IMR-90 (cell line): ENCODE data around the gene RYK. TPM values are rescaled to one million over a fixed set of nuclear protein-coding genes. Genes with fewer than 3 reads are reported as not detected.

Experiments
- ATAC-seq: fragments of 200-7000 bp; cut with Tn5 transposase; 2 replicates; pipeline ENCODE4 v1.9.1; 2020; ENCODE audit warnings: low read depth, mild to moderate bottlenecking, moderate library complexity
- BruUV-seq: library from RNA; stranded (reverse); fragments of 400-500 nt; replicated peaks from 2 replicates; lab custom pipeline; 2021; lab: Mats Ljungman, UMichigan
- CTCF ChIA-PET: fragments of 300-600 bp; formaldehyde crosslinking; extraction: SDS; loops from one replicate; lab custom pipeline; 2021; ENCODE audit warnings: antibody characterized with exemption; lab: Yijun Ruan, JAX
- POLR2A ChIA-PET: fragments of 300-600 bp; sonication (Branson Sonifier 250); formaldehyde crosslinking; loops from one replicate; lab custom pipeline; 2022; ENCODE audit warnings: antibody characterized with exemption; ENCODE audit not compliant: unreplicated experiment; lab: Charles Lee
- DNase-seq: peaks from one replicate; pipeline ENCODE4 v3.0.0; 2013
- H2AFZ ChIP-seq: replicated peaks from 2 replicates; pipeline ENCODE3; 2013; ENCODE audit warnings: low read length, mild to moderate bottlenecking; ENCODE audit not compliant: poor library complexity
- H2AK5ac ChIP-seq: 2 replicates; pipeline ENCODE4 v1.6.1; 2013; ENCODE audit warnings: low read depth, low read length, inconsistent platforms
- H2AK9ac ChIP-seq: replicated peaks from 2 replicates; pipeline ENCODE3; 2013; ENCODE audit warnings: mild to moderate bottlenecking, low read depth, low read length, moderate library complexity; ENCODE audit not compliant: poor library complexity
- H2BK120ac ChIP-seq: 2 replicates; pipeline ENCODE4 v1.6.1; 2013; ENCODE audit warnings: low read depth, low read length, inconsistent platforms
- H2BK15ac ChIP-seq: 3 replicates; pipeline ENCODE4 v1.6.1; 2013; ENCODE audit warnings: low read depth, low read length, inconsistent platforms
- H2BK20ac ChIP-seq: 2 replicates; pipeline ENCODE4 v1.6.1; 2013; ENCODE audit warnings: low read depth, mild to moderate bottlenecking, inconsistent platforms, low read length, moderate library complexity
- H2BK5ac ChIP-seq: 2 replicates; pipeline ENCODE4 v1.6.1; 2013; ENCODE audit warnings: mild to moderate bottlenecking, low read depth, low read length, inconsistent platforms; ENCODE audit not compliant: poor library complexity, severe bottlenecking
- H3K14ac ChIP-seq: replicated peaks from 2 replicates; pipeline ENCODE4 v1.6.1; 2013; ENCODE audit warnings: low read depth, low read length, inconsistent platforms
- H3K18ac ChIP-seq: 2 replicates; pipeline ENCODE4 v1.6.1; 2013; ENCODE audit warnings: low read depth, low read length, control low read depth
- H3K23ac ChIP-seq: 2 replicates; pipeline ENCODE4 v1.6.1; 2013; ENCODE audit warnings: low read depth, low read length, inconsistent platforms
- H3K27ac ChIP-seq: 2 replicates; pipeline ENCODE4 v1.5.1; 2013; ENCODE audit warnings: mild to moderate bottlenecking, control low read depth, low read length; ENCODE audit not compliant: insufficient read depth
- H3K27me3 ChIP-seq: 2 replicates; pipeline ENCODE4 v1.6.1; 2013; ENCODE audit warnings: low read length; ENCODE audit not compliant: control insufficient read depth, insufficient read depth
- H3K36me3 ChIP-seq: 2 replicates; pipeline ENCODE4 v1.6.1; 2013; ENCODE audit warnings: low read length, mixed read lengths; ENCODE audit not compliant: control insufficient read depth, insufficient read depth
- H3K4ac ChIP-seq: 2 replicates; pipeline ENCODE4 v1.6.1; 2013; ENCODE audit warnings: low read depth, low read length, inconsistent platforms
- H3K4me1 ChIP-seq: 2 replicates; pipeline ENCODE4 v1.6.1; 2013; ENCODE audit warnings: low read length, mixed read lengths; ENCODE audit not compliant: control insufficient read depth, insufficient read depth
- H3K4me2 ChIP-seq: 2 replicates; pipeline ENCODE4 v1.6.1; 2013; ENCODE audit warnings: low read depth, mild to moderate bottlenecking, control low read depth, low read length, moderate library complexity
- H3K4me3 ChIP-seq: 2 replicates; pipeline ENCODE4 v1.5.1; 2013; ENCODE audit warnings: low read depth, mild to moderate bottlenecking, control low read depth, low read length, moderate library complexity; ENCODE audit not compliant: insufficient read depth
- H3K56ac ChIP-seq: 2 replicates; pipeline ENCODE4 v1.6.1; 2013; ENCODE audit warnings: low read length, inconsistent platforms; ENCODE audit not compliant: insufficient read depth; ENCODE audit errors: extremely low read depth
- H3K79me1 ChIP-seq, 2 experiments: 2 replicates each; pipeline ENCODE4 v1.6.1; 2013; ENCODE audit warnings: low read length in 2 of 2, inconsistent platforms in 1 of 2, low read depth in 1 of 2
- H3K9ac ChIP-seq: 2 replicates; pipeline ENCODE4 v1.6.1; 2013; ENCODE audit warnings: low read depth, low read length, control low read depth
- H3K9me1 ChIP-seq: 2 replicates; pipeline ENCODE4 v1.6.1; 2013; ENCODE audit warnings: low read length, inconsistent platforms; ENCODE audit not compliant: insufficient read depth
- H3K9me3 ChIP-seq: 2 replicates; pipeline ENCODE4 v1.6.1; 2013; ENCODE audit warnings: low read length; ENCODE audit not compliant: control insufficient read depth, insufficient read depth
- H4K20me1 ChIP-seq: 2 replicates; pipeline ENCODE4 v1.6.1; 2013; ENCODE audit warnings: low read length, inconsistent platforms; ENCODE audit not compliant: insufficient read depth
- H4K5ac ChIP-seq: 2 replicates; pipeline ENCODE4 v1.6.1; 2013; ENCODE audit warnings: mild to moderate bottlenecking, low read depth, low read length, control low read depth
- H4K8ac ChIP-seq, 2 experiments: 2 replicates each; pipeline ENCODE4 v1.6.1; 2013; ENCODE audit warnings: low read depth in 2 of 2, low read length in 2 of 2, control low read depth in 1 of 2, inconsistent platforms in 1 of 2
- H4K91ac ChIP-seq: 2 replicates; pipeline ENCODE4 v1.6.1; 2013; ENCODE audit warnings: low read depth, low read length, inconsistent platforms; ENCODE audit not compliant: insufficient read depth
- FOS ChIP-seq: fragments of 150-350 bp; IDR thresholded peaks from 2 replicates; pipeline ENCODE4 v1.6.1; 2016; ENCODE audit warnings: low read depth, low read length
- MAFK ChIP-seq: IDR thresholded peaks from 2 replicates; pipeline ENCODE4 v1.6.1; 2012; ENCODE audit warnings: low read depth, low read length, improper control_type of control experiment
- MAZ ChIP-seq: IDR thresholded peaks from 2 replicates; pipeline ENCODE4 v1.6.1; 2012; ENCODE audit warnings: low read depth, mild to moderate bottlenecking, low read length, improper control_type of control experiment, moderate library complexity, borderline replicate concordance
- MXI1 ChIP-seq: IDR thresholded peaks from 2 replicates; pipeline ENCODE4 v1.6.1; 2012; ENCODE audit warnings: low read depth, mild to moderate bottlenecking, low read length, moderate library complexity, borderline replicate concordance
- NFE2L2 ChIP-seq: fragments of 150-350 bp; IDR thresholded peaks from 2 replicates; pipeline ENCODE4 v1.6.1; 2016; ENCODE audit warnings: low read depth, mild to moderate bottlenecking, low read length
- SMC3 ChIP-seq: fragments of 150-350 bp; IDR thresholded peaks from 2 replicates; pipeline ENCODE4 v1.6.1; 2016; ENCODE audit warnings: low read depth, mild to moderate bottlenecking, antibody characterized with exemption, low read length, moderate library complexity
- USF2 ChIP-seq: fragments of 150-350 bp; IDR thresholded peaks from 2 replicates; pipeline ENCODE4 v1.6.1; 2017; ENCODE audit warnings: mild to moderate bottlenecking, antibody characterized with exemption, low read length, low read depth
- WGBS, 2 experiments: methylation state at CpG; one replicate each; pipeline versions ENCODE4 v1.1.5 to v1.1.7; 2013; ENCODE audit warnings: missing lambda C conversion rate in 2 of 2; ENCODE audit not compliant: insufficient read length in 1 of 2; ENCODE audit errors: extremely low coverage in 2 of 2; 5-methylcytosine and 5-hydroxymethylcytosine counted together
- dilution Hi-C: fragments of 300-500 bp; cut with HindIII; formaldehyde crosslinking; loops from one replicate; pipeline ENCODE4 v1.14.3; 2018; ENCODE audit warnings: low sequenced_read_pairs; ENCODE audit not compliant: unreplicated experiment
- in situ Hi-C: fragments of 300-500 bp; cut with MboI; formaldehyde crosslinking; loops from 3 replicates; pipeline ENCODE4 v1.14.3; 2019; ENCODE audit warnings: low sequenced_read_pairs, inconsistent platforms, mixed read lengths
- intact Hi-C: fragments of 100-400 bp; cut with micrococcal nuclease; formaldehyde crosslinking; loops from 2 replicates; pipeline ENCODE4 v1.10.0; 2022
- polyA plus RNA-seq, 3 experiments: library from polyadenylated mRNA; depleted of rRNA; stranded (reverse); fragments of >200 nt; gene quantifications; 2 replicates each; pipeline ENCODE4 v1.2.3, GENCODE V29; 2012; ENCODE audit warnings: low replicate concordance in 1 of 3
- total RNA-seq: library from RNA; depleted of rRNA; stranded (reverse); fragments of >200 nt; gene quantifications from 2 replicates; pipeline ENCODE4 v1.2.3, GENCODE V29; 2012

The RYK gene
- total and polyA plus RNA-seq, 2 of the 4 experiments (the other 2 are of a cell fraction): 42.4 to 106 TPM

GRCh38 chr3:134235577-134236076, 15.0 kb downstream of the RYK start:
- peaks cover 65% of the 10 kb centered on the region for H4K20me1 ChIP-seq
- dilution Hi-C loops: no loop called here
- no peak for ATAC-seq

More at GRCh38 chr3:134235577-134236076, 15.0 kb downstream of the RYK start:
- POLR2A ChIA-PET: no interaction called here
- H3K4me2 ChIP-seq: no peak overlapping the region
- H4K91ac ChIP-seq: no peak overlapping the region
- H3K27ac ChIP-seq: no peak overlapping the region
- 100% methylated on average over 1 of the region's 3 CpGs for WGBS, 2 experiments
- H3K27me3 ChIP-seq: no peaks in the 10 kb centered on the region
- H2AFZ ChIP-seq: no peak overlapping the region
- H3K4me1 ChIP-seq: peaks cover 17% of the 10 kb centered on the region
- H3K9me3 ChIP-seq: no peaks in the 10 kb centered on the region
- in situ Hi-C loops: no loop called here
- no peak for DNase-seq
- H2BK5ac ChIP-seq: no peak overlapping the region
- H3K36me3 ChIP-seq: no peaks in the 10 kb centered on the region
- H3K4me3 ChIP-seq: no peak overlapping the region
- H3K4ac ChIP-seq: no peak overlapping the region
- no peak overlapping the region for H3K14ac ChIP-seq
- H2AK9ac ChIP-seq: no peak overlapping the region
- H3K9me1 ChIP-seq: peaks cover 18% of the 10 kb centered on the region
- H2AK5ac ChIP-seq: no peak overlapping the region
- no peak overlapping the region for H4K8ac ChIP-seq
- H3K9ac ChIP-seq: no peak overlapping the region
- H3K23ac ChIP-seq: peak overlapping the region; percentile 13; the same call in 1 of the 2 replicates
- no peak overlapping the region for H3K56ac ChIP-seq
- BruUV-seq: no TSS peak
- no peak overlapping the region for H2BK20ac ChIP-seq
- TF ChIP-seq MAZ (no peak), FOS (no peak), SMC3 (no peak), NFE2L2 (no peak), MXI1 (no peak), USF2 (no peak), MAFK (no peak)
- no peak overlapping the region; the same call in 1 of the 2 replicates for H3K18ac ChIP-seq
- CTCF ChIA-PET: no interaction called here
- no peak overlapping the region for H4K5ac ChIP-seq
- no peak overlapping the region for H2BK120ac ChIP-seq
- no peak overlapping the region for H2BK15ac ChIP-seq
- intact Hi-C loops: no loop called here
- H3K79me1 ChIP-seq: peaks cover 28 to 61% of the 10 kb centered on the region in 2 experiments
